Measurements from ENCODE around the gene GLDC. TPM values are rescaled to one million over a fixed set of nuclear protein-coding genes. Genes with fewer than 3 reads are reported as not detected.

The GLDC gene
- total RNA-seq, 4 donors from 2014 or later: not detected

GRCh38 chr9:6522263-6522662 is 123.3 kb downstream of the GLDC start:
- no peak for TF ChIP-seq CTCF (IDR thresholded peaks at IDR 0.05; ENCODE audit: low read depth)

GRCh38 chr9:6512085-6512657 is 133.4 kb downstream of the GLDC start:
- TF ChIP-seq CTCF (IDR thresholded peaks at IDR 0.05; ENCODE audit: low read depth): no peak

GRCh38 chr9:6506571-6506970 is 139.0 kb downstream of the GLDC start:
- no peak for TF ChIP-seq CTCF (IDR thresholded peaks at IDR 0.05; ENCODE audit: low read depth)

- no peak for TF ChIP-seq CTCF (IDR thresholded peaks at IDR 0.05; ENCODE audit: low read depth)
Observed at GRCh38 chr9:6502399-6502798, 143.1 kb downstream of the GLDC start.

GRCh38 chr9:6501526-6502210 is 143.9 kb downstream of the GLDC start:
- no peak for TF ChIP-seq CTCF (IDR thresholded peaks at IDR 0.05; ENCODE audit: low read depth)

GRCh38 chr9:6498982-6499381 is 146.5 kb downstream of the GLDC start:
- TF ChIP-seq CTCF (IDR thresholded peaks at IDR 0.05; ENCODE audit: low read depth): no peak

GRCh38 chr9:6495466-6495865 is 150.1 kb downstream of the GLDC start:
- no peak for TF ChIP-seq CTCF (IDR thresholded peaks at IDR 0.05; ENCODE audit: low read depth)

All from subcutaneous adipose tissue (tissue), 4 donors.